NB4 (cell line): Measurements from ENCODE around the gene POU6F2.

Experiments
- CTCF ChIP-seq: IDR thresholded peaks from one replicate; pipeline ENCODE4 v1.5.1; 2012; ENCODE audit warnings: low read depth, low read length
- POLR2A ChIP-seq: IDR thresholded peaks from 2 replicates; pipeline ENCODE4 v1.6.1; 2011; ENCODE audit warnings: mild to moderate bottlenecking; ENCODE audit not compliant: insufficient read length; ENCODE audit errors: extremely low read depth

GRCh38 chr7:39192476-39192875, 214.8 kb downstream of the POU6F2 start:
- no peak for TF ChIP-seq POLR2A
- no peak for TF ChIP-seq CTCF
